Mucosa of descending colon (tissue), 3 donors: Measurements from ENCODE around the gene MED13. TPM values are rescaled to one million over a fixed set of nuclear protein-coding genes. Genes with fewer than 3 reads are reported as not detected.

Experiments used
- ATAC-seq: fragments of 200-7000 bp; cut with Tn5 transposase; one replicate; pipeline ENCODE4 v1.9.1; 2020; ENCODE audit warnings: mild to moderate bottlenecking, moderate library complexity
- DNase-seq, 3 donors: peaks; one replicate each; pipeline ENCODE4 v3.0.0-alpha.2; 2020
- H3K36me3 ChIP-seq: fragments of 200-600 bp; one replicate; pipeline ENCODE4 v1.8.0; 2021; ENCODE audit warnings: low read depth, mild to moderate bottlenecking
- H3K4me1 ChIP-seq: fragments of 200-600 bp; one replicate; pipeline ENCODE4 v1.8.0; 2021; ENCODE audit warnings: low read depth, mild to moderate bottlenecking
- H3K4me3 ChIP-seq: fragments of 200-600 bp; one replicate; pipeline ENCODE4 v1.8.0; 2021; ENCODE audit warnings: mild to moderate bottlenecking
- H3K9me3 ChIP-seq: fragments of 200-600 bp; one replicate; pipeline ENCODE4 v1.8.0; 2021; ENCODE audit warnings: mild to moderate bottlenecking
- CTCF ChIP-seq: fragments of 200-600 bp; IDR thresholded peaks from one replicate; pipeline ENCODE4 v1.8.0; 2022; ENCODE audit warnings: antibody characterized with exemption, mild to moderate bottlenecking
- intact Hi-C, 2 donors: fragments of 100-400 bp; cut with DNase I in 1 of 2; cut with micrococcal nuclease in 1 of 2; formaldehyde crosslinking; loops; one replicate each; pipeline versions ENCODE4 v1.11.0 to v1.11.1; 2022; cut with DNase I, micrococcal nuclease
- total RNA-seq, 3 donors: library from RNA; stranded (reverse); fragmentation: NEBNext Ultra II Directional in 2 of 3; extraction: Animal tissue kit (Norgen Biotek cat#: 25700) in 2 of 3; gene quantifications; one replicate each; pipeline versions ENCODE4 v1.2.1 to v1.2.4, GENCODE V29; 2021 to 2023
- donor health status: DM: no; HTN: no; CAD: no; lungs with moderate emphysema.
- donor health status: DM: no; HTN: no; CAD: no.
- donor health status: DM: no; HTN: yes; CAD: no.

The MED13 gene
- total RNA-seq, 3 donors from 2014 or later, result 71.1 to 104 (median 82.4) TPM

GRCh38 chr17:62100055-62100454 is 35.0 kb upstream of the MED13 start:
- H3K4me3 ChIP-seq, result no peak overlapping the region
- TF ChIP-seq CTCF, result no peak
- no peaks in the 10 kb centered on the region for H3K9me3 ChIP-seq
- no peaks in the 10 kb centered on the region for H3K36me3 ChIP-seq
- intact Hi-C loops, result no loop called here
- H3K4me1 ChIP-seq, result peaks cover 4% of the 10 kb centered on the region
- DNase-seq (no peak), ATAC-seq (peak; percentile 71)

GRCh38 chr17:62099532-62099931 is 34.5 kb upstream of the MED13 start:
- TF ChIP-seq CTCF, result no peak
- Histone ChIP-seq H3K4me3 (no peak overlapping the region), H3K9me3 (no peaks in the 10 kb centered on the region), H3K4me1 (peaks cover 4% of the 10 kb centered on the region), H3K36me3 (no peaks in the 10 kb centered on the region)
- intact Hi-C loops, result no loop called here
- ATAC-seq (no peak), DNase-seq (no peak)

- Histone ChIP-seq H3K36me3 (no peaks in the 10 kb centered on the region), H3K9me3 (no peaks in the 10 kb centered on the region), H3K4me1 (peaks cover 4% of the 10 kb centered on the region), H3K4me3 (no peak overlapping the region)
- ATAC-seq (peak; percentile 82), DNase-seq (no peak)
- TF ChIP-seq CTCF, result no peak
- intact Hi-C loops, result no loop called here
These were observed 33.6 kb upstream of the MED13 start for GRCh38 chr17:62098623-62099231.

- ATAC-seq (no peak), DNase-seq (no peak)
- Histone ChIP-seq H3K4me1 (peaks cover 4% of the 10 kb centered on the region), H3K9me3 (no peaks in the 10 kb centered on the region), H3K4me3 (no peak overlapping the region), H3K36me3 (no peaks in the 10 kb centered on the region)
- no peak for TF ChIP-seq CTCF
- intact Hi-C loops, result no loop called here
These were observed 31.3 kb upstream of the MED13 start for GRCh38 chr17:62096401-62096670.

GRCh38 chr17:62094175-62094574 is 29.1 kb upstream of the MED13 start:
- ATAC-seq (no peak), DNase-seq (no peak)
- Histone ChIP-seq H3K4me3 (no peak overlapping the region), H3K4me1 (no peaks in the 10 kb centered on the region), H3K36me3 (no peaks in the 10 kb centered on the region), H3K9me3 (no peaks in the 10 kb centered on the region)
- no peak for TF ChIP-seq CTCF
- intact Hi-C loops, result no loop called here
